IPS DF 19.7 (cell line): ENCODE data around the gene UNKL.
A peak's percentile ranks its signal among the peaks of the same experiment; 100 is the strongest.

ENCODE experiments used
- DNase-seq: peaks from one replicate; pipeline ENCODE4 v3.0.0-alpha.2; 2013; ENCODE audit warnings: low read depth, low spot score

UNKL gene

DNA sequence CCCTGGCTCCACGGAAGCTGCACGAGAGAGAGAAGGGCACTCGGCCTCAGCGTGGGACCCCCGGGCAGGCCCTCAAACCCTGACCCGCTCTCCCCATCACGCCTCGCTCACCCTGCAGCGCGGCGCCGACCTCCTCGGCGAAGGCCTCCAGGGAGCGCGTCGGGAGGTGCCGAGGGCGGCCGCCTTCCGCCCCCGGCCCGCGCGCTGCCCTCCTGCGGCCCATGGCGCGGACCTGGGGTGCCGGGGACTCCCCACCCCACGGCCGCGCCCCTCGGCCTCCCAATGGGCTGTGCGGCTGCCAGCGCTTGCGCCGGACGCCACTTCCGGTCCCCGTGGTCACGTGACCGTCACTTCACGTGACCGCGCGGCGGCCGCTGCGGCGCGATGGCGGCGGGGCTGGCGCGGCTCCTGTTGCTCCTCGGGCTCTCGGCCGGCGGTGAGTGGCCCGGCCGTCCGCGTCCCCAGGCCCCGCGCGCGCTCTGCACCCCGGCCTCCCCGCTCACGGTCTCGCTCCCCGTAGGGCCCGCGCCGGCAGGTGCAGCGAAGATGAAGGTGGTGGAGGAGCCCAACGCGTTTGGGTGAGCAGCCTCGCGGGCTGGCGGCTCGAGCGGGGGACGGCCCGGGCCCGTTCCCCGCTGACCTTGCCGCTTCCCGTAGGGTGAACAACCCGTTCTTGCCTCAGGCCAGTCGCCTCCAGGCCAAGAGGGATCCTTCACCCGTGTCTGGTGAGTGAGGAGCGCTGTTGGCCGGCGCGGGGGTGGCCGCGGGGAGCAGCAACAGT is 62.7 kb downstream of the UNKL start, which contains the start of the genes GNPTG and TSR3:
Gene GNPTG (plus strand): TSS at position 350 of the 781 bp plus-strand sequence. CDS start 35 bp downstream, at position 385.
Gene TSR3 (minus strand): TSS at position 297 of the 781 bp plus-strand sequence. CDS start 74 bp downstream, at position 223.
- DNase-seq, result no peak

DNA sequence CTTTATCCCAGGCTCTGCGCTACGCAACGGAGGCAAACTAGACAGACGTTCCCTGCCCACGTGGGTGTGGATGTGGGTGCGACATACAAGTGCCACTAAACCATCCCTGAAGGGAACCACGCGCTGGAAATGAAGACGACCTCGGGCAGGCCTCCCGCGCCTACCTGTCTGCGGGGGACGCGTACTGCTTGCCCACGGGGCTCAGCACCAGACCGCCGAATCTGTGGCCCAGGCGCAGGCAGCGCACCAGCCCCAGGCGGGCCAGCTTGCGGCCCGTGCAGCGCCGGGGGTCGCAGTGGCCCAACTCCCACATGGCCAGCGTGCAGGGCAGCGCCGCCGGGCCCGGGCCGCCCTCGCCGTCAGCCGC is 63.3 kb downstream of the UNKL start:
- no peak for DNase-seq

- no peak for DNase-seq
These were observed 63.8 kb downstream of the UNKL start for GRCh38 chr16:1350691-1351090.

DNA sequence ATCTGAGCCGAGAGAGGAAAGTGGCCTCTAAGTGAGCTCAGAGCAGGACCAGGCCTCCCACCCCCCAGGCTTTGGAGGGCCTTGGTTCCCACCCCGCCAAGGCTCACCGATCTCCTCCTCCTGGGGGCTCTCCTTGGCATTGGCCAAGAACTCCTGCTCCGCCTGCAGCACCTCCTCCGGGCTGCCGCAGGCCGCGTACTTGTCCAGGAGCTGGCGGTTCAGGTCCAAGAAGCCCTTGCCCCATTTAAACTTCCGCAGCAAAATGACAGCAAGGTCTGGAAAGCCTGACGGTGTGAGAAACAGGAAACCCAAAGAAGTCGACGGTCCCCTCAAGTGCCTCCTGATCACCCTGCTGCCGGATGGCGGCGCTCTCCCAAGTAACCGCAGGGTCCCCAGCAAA is 64.6 kb downstream of the UNKL start:
- DNase-seq, result no peak

DNA sequence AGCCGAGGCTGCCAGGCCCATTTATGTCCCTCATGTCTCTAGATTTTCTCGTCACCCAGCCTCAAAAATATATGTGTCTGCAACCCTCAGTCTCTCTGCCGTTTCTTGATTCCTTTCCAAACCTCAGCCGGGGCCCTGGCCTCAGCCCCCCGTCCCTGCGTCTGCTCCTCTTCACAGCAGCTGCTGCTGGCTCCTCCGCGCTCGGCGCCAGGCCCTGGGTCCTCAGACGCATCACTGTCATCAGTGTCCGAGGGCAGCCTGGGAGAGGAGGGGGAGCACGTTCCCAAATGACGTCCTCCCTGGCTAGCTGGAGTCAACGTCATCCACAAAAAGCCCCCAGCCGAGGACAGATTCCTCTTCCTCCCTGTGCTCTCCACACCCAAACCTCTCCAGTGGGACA is 65.2 kb downstream of the UNKL start:
- DNase-seq, result no peak

- no peak for DNase-seq
These were observed 65.6 kb downstream of the UNKL start for GRCh38 chr16:1348926-1349325.

GRCh38 chr16:1348441-1348840 is 66.1 kb downstream of the UNKL start:
- no peak for DNase-seq

DNA sequence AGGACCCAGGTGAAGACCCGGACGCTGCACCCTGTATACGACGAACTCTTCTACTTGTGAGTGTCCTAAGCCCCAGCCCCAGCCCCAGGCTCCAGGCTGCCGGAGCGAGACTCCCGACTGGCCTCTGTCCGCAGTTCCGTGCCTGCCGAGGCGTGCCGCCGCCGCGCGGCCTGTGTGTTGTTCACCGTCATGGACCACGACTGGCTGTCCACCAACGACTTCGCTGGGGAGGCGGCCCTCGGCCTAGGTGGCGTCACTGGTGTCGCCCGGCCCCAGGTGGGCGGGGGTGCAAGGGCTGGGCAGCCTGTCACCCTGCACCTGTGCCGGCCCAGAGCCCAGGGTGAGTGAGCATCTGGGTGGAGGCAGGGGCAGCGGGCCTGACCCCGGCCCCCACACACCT is 66.5 kb downstream of the UNKL start:
- no peak for DNase-seq

- DNase-seq, result no peak
These were observed 67.1 kb downstream of the UNKL start for GRCh38 chr16:1347286-1347855.

GRCh38 chr16:1346422-1347285 is 67.8 kb downstream of the UNKL start:
- DNase-seq, result no peak

DNA sequence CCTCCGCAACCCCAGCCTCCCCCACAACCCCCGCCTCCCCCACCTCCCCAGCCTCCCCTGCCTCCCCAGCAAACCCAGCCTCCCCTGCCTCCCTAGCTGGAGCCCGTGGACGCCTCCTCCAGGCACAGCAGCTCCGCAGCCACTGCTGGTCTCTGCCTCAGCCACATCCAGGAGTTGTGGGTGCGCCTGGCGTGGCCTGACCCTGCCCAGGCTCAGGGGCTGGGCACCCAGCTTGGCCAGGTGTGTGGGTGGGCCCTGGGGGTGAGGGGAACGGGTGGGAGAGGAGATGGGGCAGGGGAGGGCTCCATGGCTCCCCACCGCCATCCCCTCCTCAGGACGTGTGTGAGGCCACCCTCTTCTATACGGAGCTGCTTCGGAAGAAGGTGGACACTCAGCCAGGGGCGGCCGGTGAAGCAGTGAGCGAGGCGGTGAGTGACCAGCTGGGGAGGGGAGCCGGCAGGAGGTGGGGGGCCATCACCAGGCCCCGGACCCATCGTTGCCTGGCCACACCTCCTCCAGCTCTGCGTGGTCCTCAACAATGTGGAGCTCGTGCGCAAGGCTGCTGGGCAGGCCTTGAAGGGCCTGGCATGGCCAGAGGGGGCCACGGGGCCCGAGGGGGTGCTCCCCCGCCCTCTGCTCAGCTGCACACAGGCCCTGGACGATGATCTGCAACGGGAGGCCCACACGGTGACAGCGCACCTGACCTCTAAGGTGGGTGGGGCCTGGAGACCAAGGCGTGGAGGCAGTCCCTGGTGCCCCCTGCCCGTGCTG is 68.7 kb downstream of the UNKL start:
- no peak for DNase-seq

DNA sequence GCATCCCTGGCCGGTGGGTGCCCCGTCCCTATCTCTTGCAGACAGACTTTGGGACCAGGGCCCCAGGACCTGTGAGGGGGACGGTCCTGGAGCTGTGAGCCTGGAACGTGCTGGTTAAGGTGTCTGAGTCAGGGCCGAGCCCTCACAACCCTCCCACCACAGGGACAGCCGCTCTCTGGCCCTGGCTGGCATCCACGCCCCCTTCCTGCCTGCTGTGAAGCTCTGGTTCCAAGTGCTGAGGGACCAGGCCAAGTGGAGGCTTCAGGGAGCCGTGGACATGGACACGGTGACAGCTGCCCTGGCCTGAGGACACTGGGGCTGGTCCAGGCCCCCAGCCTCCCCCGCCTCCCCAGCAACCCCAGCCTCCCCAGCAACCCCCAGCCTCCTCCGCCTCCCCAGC is 69.4 kb downstream of the UNKL start:
- DNase-seq, result no peak

DNA sequence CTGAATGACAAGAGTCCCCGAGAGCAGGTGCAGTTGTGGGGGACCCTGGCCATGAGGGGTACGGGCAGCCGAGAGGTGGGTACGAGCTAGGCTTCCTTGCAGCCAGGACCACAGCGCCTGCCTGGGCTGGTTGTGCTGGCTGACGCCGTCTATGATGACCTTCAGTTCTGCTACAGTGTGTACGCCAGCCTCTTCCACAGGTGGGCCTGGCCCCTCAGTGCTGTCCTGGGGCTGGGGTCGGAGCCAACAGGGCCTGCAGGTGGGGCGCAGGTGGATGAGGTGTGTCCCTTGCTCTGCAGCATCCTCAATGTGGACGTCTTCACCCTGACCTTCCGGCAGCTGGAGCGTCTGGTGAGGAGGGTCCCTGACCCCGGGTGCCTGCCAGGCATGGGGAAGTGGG is 70.0 kb downstream of the UNKL start:
- no peak for DNase-seq

GRCh38 chr16:1343428-1344242 is 70.9 kb downstream of the UNKL start:
- DNase-seq, result no peak

- DNase-seq, result peak; percentile 90
These were observed 71.7 kb downstream of the UNKL start for GRCh38 chr16:1342526-1343427.

DNA sequence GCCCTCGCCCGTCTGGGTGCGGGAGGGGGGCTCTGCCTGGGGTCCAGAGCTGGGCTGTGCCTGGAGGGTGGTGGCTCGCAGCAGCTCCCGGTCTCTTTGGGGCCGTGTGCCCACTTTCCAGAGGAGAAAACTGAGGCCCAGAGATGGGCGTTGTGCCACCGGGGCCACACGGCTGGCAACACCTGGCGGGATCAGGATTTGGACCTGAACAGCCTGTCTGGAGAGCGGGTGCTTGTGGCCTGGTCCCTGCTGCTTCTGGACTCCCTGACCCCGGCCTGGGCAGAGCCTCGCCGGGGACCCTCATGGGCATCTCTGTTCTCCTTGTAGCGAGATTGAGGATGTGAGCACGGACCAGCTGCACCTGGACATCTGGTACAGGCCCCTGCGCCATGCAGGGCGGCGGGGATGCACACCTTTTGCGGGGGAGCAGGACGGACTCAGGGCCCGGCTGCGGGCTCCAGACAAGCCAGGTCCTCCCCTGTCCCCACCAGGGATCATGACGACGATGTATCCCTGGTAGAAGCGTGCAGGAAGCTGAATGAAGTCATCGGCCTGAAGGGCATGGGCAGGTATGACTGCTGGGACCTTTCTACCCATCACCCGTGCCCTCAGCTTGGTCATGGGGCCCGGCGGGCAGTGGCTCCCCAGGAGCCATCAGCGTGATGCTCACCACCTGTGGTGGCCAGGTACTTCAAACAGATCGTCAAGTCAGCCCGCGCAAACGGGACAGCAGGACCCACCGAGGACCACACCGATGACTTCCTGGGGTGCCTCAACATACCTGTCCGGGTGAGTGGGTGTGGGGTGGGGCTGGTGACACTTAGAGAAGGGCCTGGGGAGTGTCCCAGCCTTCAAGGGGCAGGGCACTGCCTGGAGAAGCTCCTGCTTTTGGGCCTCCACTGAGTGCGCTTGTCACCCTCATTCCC is 72.7 kb downstream of the UNKL start:
- no peak for DNase-seq

DNA sequence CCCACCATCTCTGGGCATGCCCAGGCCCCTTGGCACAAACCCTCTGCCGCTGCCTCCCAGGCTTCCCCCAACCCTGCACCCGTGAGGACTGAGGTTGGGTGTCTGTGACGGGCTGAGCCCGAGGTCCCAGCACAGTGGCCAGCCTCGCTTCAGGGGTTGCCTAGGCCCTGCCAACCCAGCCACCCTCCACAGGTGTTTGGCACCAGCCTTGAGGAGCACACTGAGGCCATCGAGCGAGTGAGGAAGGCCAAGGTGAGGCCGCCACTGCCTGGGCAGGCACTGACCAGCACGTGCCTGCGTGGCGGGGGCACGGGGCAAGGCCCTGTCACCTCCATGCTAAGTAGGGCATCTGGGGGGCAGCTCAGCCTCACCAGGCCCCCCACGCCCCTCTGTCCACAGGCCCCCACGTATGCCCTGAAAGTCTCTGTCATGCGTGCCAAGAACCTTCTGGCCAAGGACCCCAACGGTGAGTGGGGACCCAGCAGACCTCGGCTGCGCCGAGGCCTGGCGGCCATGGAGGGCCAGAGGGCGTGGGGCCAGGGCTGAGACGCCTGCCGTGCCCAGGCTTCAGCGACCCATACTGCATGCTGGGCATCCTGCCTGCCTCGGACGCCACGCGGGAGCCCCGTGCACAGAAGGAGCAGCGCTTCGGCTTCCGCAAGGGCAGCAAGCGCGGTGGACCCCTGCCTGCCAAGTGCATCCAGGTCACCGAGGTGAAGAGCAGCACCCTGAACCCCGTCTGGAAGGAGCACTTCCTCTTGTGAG is 73.6 kb downstream of the UNKL start:
- DNase-seq, result no peak
